ENCODE results near the gene PHLDA1. TPM values are rescaled to one million over a fixed set of nuclear protein-coding genes. Genes with fewer than 3 reads are reported as not detected.

The PHLDA1 gene
- total and polyA plus RNA-seq, 2 donors (not counting 3 experiments of a cell fraction or from before 2014, with no cell fraction given): 14.1 to 30.8 TPM

DNA sequence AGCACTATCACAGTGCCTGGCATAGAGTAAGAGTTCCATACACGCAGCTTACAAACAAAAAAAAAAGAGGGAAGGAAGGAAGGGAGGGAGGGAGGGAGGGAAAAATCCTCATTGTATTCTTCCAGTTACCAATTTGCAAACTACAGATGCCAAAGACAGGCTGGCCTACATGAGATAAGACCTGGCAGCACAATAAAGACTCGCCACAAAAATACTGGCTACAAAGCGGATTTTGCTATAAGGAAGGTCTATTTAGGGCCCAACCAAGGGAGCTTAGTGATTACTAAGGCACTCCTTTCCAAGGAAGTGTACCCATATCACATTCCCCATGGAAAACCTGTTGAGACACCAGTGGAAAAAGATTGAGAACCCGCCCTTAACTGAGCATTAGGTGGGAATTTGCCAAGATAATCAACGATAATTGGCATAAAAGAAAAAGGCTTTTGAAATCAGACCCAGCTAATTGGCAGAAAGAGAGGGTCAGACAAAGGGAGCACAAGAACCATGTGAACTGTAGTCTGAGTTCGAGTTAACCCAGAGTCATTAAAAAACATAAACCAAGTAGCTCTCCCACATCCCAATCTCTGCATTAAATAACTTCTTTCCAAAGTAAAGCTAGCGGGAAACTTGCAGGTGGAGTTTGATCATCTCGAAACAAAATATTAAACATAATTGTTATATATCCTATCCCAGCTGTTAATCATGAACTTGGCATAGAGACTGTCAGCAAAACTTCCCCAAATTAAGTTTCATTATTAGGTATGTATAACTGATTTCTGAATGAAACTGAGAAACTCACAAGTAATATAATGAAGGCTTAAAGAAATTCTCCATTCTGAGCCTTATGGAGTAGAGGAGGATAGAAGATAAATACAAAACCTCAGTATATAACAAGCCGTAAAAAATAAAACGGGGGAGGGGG, 50.1 kb downstream of the PHLDA1 start:
- peak overlapping the region; percentile 70 for H3K27ac ChIP-seq (ENCODE audit: insufficient read depth, low read depth, low read length)
- TF ChIP-seq GATA2 (IDR thresholded peaks at IDR 0.05; ENCODE audit: insufficient read depth, insufficient read length, low read depth, low read length) (no peak), JUN (IDR thresholded peaks at IDR 0.05; ENCODE audit: borderline replicate concordance, insufficient read depth, insufficient read length, low read depth) (no peak), FOS (IDR thresholded peaks at IDR 0.05; ENCODE audit: borderline replicate concordance, insufficient read depth, low read length) (no peak), MYC (IDR thresholded peaks at IDR 0.05; ENCODE audit: low read depth, low read length) (no peak), POLR2AphosphoS5 (IDR thresholded peaks at IDR 0.05; ENCODE audit: insufficient read depth, low read depth, low read length) (no peak), EZH2 (IDR thresholded peaks at IDR 0.05; ENCODE audit: borderline replicate concordance, low read depth, low read length, severe bottlenecking) (no peak), POLR2A (IDR thresholded peaks at IDR 0.05; ENCODE audit: low read depth, low read length) (no peak)
- TF ChIP-seq, protein P1, sequence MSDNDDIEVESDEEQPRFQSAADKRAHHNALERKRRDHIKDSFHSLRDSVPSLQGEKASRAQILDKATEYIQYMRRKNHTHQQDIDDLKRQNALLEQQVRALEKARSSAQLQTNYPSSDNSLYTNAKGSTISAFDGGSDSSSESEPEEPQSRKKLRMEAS (IDR thresholded peaks at IDR 0.05; ENCODE audit: insufficient read depth, insufficient read length): no peak
- TF ChIP-seq, protein P2, sequence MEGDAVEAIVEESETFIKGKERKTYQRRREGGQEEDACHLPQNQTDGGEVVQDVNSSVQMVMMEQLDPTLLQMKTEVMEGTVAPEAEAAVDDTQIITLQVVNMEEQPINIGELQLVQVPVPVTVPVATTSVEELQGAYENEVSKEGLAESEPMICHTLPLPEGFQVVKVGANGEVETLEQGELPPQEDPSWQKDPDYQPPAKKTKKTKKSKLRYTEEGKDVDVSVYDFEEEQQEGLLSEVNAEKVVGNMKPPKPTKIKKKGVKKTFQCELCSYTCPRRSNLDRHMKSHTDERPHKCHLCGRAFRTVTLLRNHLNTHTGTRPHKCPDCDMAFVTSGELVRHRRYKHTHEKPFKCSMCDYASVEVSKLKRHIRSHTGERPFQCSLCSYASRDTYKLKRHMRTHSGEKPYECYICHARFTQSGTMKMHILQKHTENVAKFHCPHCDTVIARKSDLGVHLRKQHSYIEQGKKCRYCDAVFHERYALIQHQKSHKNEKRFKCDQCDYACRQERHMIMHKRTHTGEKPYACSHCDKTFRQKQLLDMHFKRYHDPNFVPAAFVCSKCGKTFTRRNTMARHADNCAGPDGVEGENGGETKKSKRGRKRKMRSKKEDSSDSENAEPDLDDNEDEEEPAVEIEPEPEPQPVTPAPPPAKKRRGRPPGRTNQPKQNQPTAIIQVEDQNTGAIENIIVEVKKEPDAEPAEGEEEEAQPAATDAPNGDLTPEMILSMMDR (IDR thresholded peaks at IDR 0.05; ENCODE audit: extremely low read depth in 1 of 2, insufficient read depth in 1 of 2, low read depth in 1 of 2, low read length in 2 of 2): no peak
- BruUV-seq (replicated peaks): no TSS peak
- H3K4me1 ChIP-seq (ENCODE audit: control insufficient read depth, extremely low read depth, insufficient read depth, low read length): peaks cover 44% of the 10 kb centered on the region
- no peaks in the 10 kb centered on the region for H3K36me3 ChIP-seq (ENCODE audit: control insufficient read depth in 2 of 2, extremely low read depth in 1 of 2, insufficient read depth in 2 of 2, low read length in 2 of 2)
- no peaks in the 10 kb centered on the region for H4K20me1 ChIP-seq (replicated peaks; ENCODE audit: control insufficient read depth, extremely low read depth, insufficient read depth, low read length)
- POLR2A ChIA-PET: interaction anchor here (0.7 to 4.9 kb wide), 5 partner anchors 21 to 207 kb away, joined by 3 to 20 read pairs (median 3); partner anchors contain the start of gene PHLDA1
- no peak overlapping the region for H3K4me3 ChIP-seq (replicated peaks in 1 of 3; ENCODE audit: insufficient read depth in 1 of 3, low read depth in 1 of 3, low read length in 3 of 3)
- CTCF ChIA-PET: interaction anchor here (0.8 to 1.7 kb wide), 7 partner anchors 32 to 456 kb away, joined by 3 to 6 read pairs (median 4); partner anchors contain the start of gene PHLDA1
- no peaks in the 10 kb centered on the region for H3K79me2 ChIP-seq (ENCODE audit: control insufficient read depth, insufficient read depth, low read length)
- intact Hi-C loops (cut with micrococcal nuclease) (no loop called here), dilution Hi-C loops (cut with MboI; ENCODE audit: extremely low pct_ligation_motif_present, low sequenced_read_pairs) (no loop called here)
- no peaks in the 10 kb centered on the region for H3K27me3 ChIP-seq (ENCODE audit: control insufficient read depth in 2 of 2, insufficient read depth in 2 of 2, low read length in 2 of 2)
- H3K9ac ChIP-seq (replicated peaks; ENCODE audit: extremely low read depth, insufficient read depth, low read length): peak overlapping the region; percentile 17
- no peaks in the 10 kb centered on the region for H3K9me1 ChIP-seq (replicated peaks; ENCODE audit: control insufficient read depth, extremely low read depth, insufficient read depth, low read length)
- peak overlapping the region; percentile 2 for H3K4me2 ChIP-seq (ENCODE audit: insufficient read depth, low read length)
- FAIRE-seq (peak; percentile 70), DNase-seq (ENCODE audit: low read depth, low spot score) (peak; percentile 86)
- peak overlapping the region; percentile 49 for H2AFZ ChIP-seq (ENCODE audit: low read depth, low read length)
- no peaks in the 10 kb centered on the region for H3K9me3 ChIP-seq (replicated peaks; ENCODE audit: control insufficient read depth, insufficient read depth, low read length)
